Hematopoietic multipotent progenitor cell treated with erythropoietin and hydrocortisone succinate and interleukin-3 and kit ligand, for 15 days (in vitro differentiated cells): Measurements from ENCODE around the gene MLYCD.

Source experiments
- DNase-seq: peaks from one replicate; pipeline ENCODE4 v3.0.0-alpha.2; 2015; ENCODE audit warnings: low spot score

MLYCD gene

GRCh38 chr16:83898463-83899271 is at the start of gene MLYCD:
TSS of gene MLYCD (plus strand) at chr16:83899115. CDS start at chr16:83899145, 30 bp downstream.
- peak; percentile 83 for DNase-seq

GRCh38 chr16:83849421-83849820 is 49.5 kb upstream of the MLYCD start:
- no peak for DNase-seq

- no peak for DNase-seq
Measured at GRCh38 chr16:83850947-83851346, 48.0 kb upstream of the MLYCD start.

GRCh38 chr16:83851473-83851872 is 47.4 kb upstream of the MLYCD start:
- DNase-seq: no peak

GRCh38 chr16:83852774-83853173 is 46.1 kb upstream of the MLYCD start:
- no peak for DNase-seq

- no peak for DNase-seq
Measured at GRCh38 chr16:83853834-83854233, 45.1 kb upstream of the MLYCD start.

GRCh38 chr16:83854420-83854819 is 44.5 kb upstream of the MLYCD start:
- DNase-seq: no peak

- no peak for DNase-seq
Measured at GRCh38 chr16:83856792-83857191, 42.1 kb upstream of the MLYCD start.

GRCh38 chr16:83859265-83859664 is 39.6 kb upstream of the MLYCD start:
- no peak for DNase-seq

- DNase-seq: no peak
Measured at GRCh38 chr16:83862661-83863060, 36.3 kb upstream of the MLYCD start.

- no peak for DNase-seq
Measured at GRCh38 chr16:83863682-83864081, 35.2 kb upstream of the MLYCD start.

GRCh38 chr16:83870830-83871229 is 28.1 kb upstream of the MLYCD start:
- no peak for DNase-seq

- DNase-seq: no peak
Measured at GRCh38 chr16:83878838-83879237, 20.1 kb upstream of the MLYCD start.

- DNase-seq: no peak
Measured at GRCh38 chr16:83882163-83882885, 16.6 kb upstream of the MLYCD start.

GRCh38 chr16:83886199-83886971 is 12.5 kb upstream of the MLYCD start:
- no peak for DNase-seq

- no peak for DNase-seq
Measured at GRCh38 chr16:83887080-83887479, 11.8 kb upstream of the MLYCD start.

- no peak for DNase-seq
Measured at GRCh38 chr16:83887564-83887963, 11.4 kb upstream of the MLYCD start.

- DNase-seq: no peak
Measured at GRCh38 chr16:83888672-83889044, 10.3 kb upstream of the MLYCD start.

GRCh38 chr16:83890359-83890758 is 8.6 kb upstream of the MLYCD start:
- DNase-seq: no peak

- DNase-seq: no peak
Measured at GRCh38 chr16:83891742-83892141, 7.2 kb upstream of the MLYCD start.

- DNase-seq: no peak
Measured at GRCh38 chr16:83895243-83895642, 3.7 kb upstream of the MLYCD start.

GRCh38 chr16:83895942-83896341 is 3.0 kb upstream of the MLYCD start:
- DNase-seq: no peak
